Trophoblast cell (in vitro differentiated cells and primary cell): ENCODE results near the gene BCL2L13.
"Not testable (repeated sequence)": the region's sequence is repeated elsewhere in the genome, so short reads cannot be mapped to it uniquely, and the experiment has no call there.

ENCODE experiments used
- DNase-seq, 2 donors: peaks; one replicate each; pipeline ENCODE4 v3.0.0-alpha.2; 2016
- H2AFZ ChIP-seq: 2 replicates; pipeline ENCODE4 v1.6.1; 2013; ENCODE audit warnings: low read length, moderate library complexity, mild to moderate bottlenecking; ENCODE audit not compliant: insufficient read depth, poor library complexity
- H2AK5ac ChIP-seq: 2 replicates; pipeline ENCODE4 v1.6.1; 2013; ENCODE audit warnings: mild to moderate bottlenecking, low read length
- H2BK120ac ChIP-seq: 2 replicates; pipeline ENCODE4 v1.6.1; 2013; ENCODE audit warnings: low read length, mild to moderate bottlenecking, moderate library complexity; ENCODE audit not compliant: insufficient read depth, poor library complexity
- H2BK12ac ChIP-seq: 2 replicates; pipeline ENCODE4 v1.6.1; 2013; ENCODE audit warnings: mild to moderate bottlenecking, low read length, moderate library complexity
- H2BK5ac ChIP-seq: 2 replicates; pipeline ENCODE4 v1.6.1; 2013; ENCODE audit warnings: low read length, low read depth, moderate library complexity, mild to moderate bottlenecking; ENCODE audit not compliant: poor library complexity
- H3K14ac ChIP-seq: 2 replicates; pipeline ENCODE4 v1.6.1; 2013; ENCODE audit warnings: mild to moderate bottlenecking, low read length
- H3K18ac ChIP-seq: 2 replicates; pipeline ENCODE4 v1.6.1; 2013; ENCODE audit warnings: mild to moderate bottlenecking, low read length
- H3K23ac ChIP-seq: 2 replicates; pipeline ENCODE4 v1.6.1; 2013; ENCODE audit warnings: low read length
- H3K27ac ChIP-seq: 2 replicates; pipeline ENCODE4 v1.5.1; 2013; ENCODE audit warnings: low read depth, mild to moderate bottlenecking, inconsistent platforms, low read length, moderate library complexity
- H3K27me3 ChIP-seq: 2 replicates; pipeline ENCODE4 v1.6.1; 2013; ENCODE audit warnings: inconsistent platforms, mild to moderate bottlenecking, low read length, moderate library complexity; ENCODE audit not compliant: insufficient read depth
- H3K36me3 ChIP-seq, 2 experiments: 1 replicate in 1 of 2; 2 replicates in 1 of 2; pipeline ENCODE4 v1.6.1; 2013; ENCODE audit warnings: low read length in 2 of 2, mild to moderate bottlenecking in 2 of 2, moderate library complexity in 1 of 2; ENCODE audit not compliant: insufficient read depth in 2 of 2, control insufficient read depth in 1 of 2
- H3K4ac ChIP-seq: 2 replicates; pipeline ENCODE4 v1.6.1; 2013; ENCODE audit warnings: low read depth, mild to moderate bottlenecking, low read length, moderate library complexity
- H3K4me1 ChIP-seq, 2 experiments: 1 replicate in 1 of 2; 2 replicates in 1 of 2; pipeline ENCODE4 v1.6.1; 2013; ENCODE audit warnings: low read length in 2 of 2, mild to moderate bottlenecking in 2 of 2, moderate library complexity in 1 of 2; ENCODE audit not compliant: insufficient read depth in 2 of 2, control insufficient read depth in 1 of 2
- H3K4me2 ChIP-seq: 2 replicates; pipeline ENCODE4 v1.6.1; 2013; ENCODE audit warnings: inconsistent platforms, mild to moderate bottlenecking, low read length, moderate library complexity
- H3K4me3 ChIP-seq: 2 replicates; pipeline ENCODE4 v1.5.1; 2013; ENCODE audit warnings: mild to moderate bottlenecking, low read depth, low read length, inconsistent platforms
- H3K79me1 ChIP-seq: one replicate; pipeline ENCODE4 v1.6.1; 2013; ENCODE audit warnings: low read length
- H3K79me2 ChIP-seq: 2 replicates; pipeline ENCODE4 v1.6.1; 2013; ENCODE audit warnings: low read length, mild to moderate bottlenecking; ENCODE audit not compliant: control insufficient read depth, insufficient read depth, poor library complexity
- H3K9ac ChIP-seq: 2 replicates; pipeline ENCODE4 v1.6.1; 2013; ENCODE audit warnings: mild to moderate bottlenecking, low read length
- H3K9me3 ChIP-seq: 2 replicates; pipeline ENCODE4 v1.6.1; 2013; ENCODE audit warnings: low read depth, mild to moderate bottlenecking, control low read depth, inconsistent platforms, low read length; ENCODE audit not compliant: insufficient read depth
- H4K12ac ChIP-seq: 2 replicates; pipeline ENCODE4 v1.6.1; 2013; ENCODE audit warnings: low read depth, mild to moderate bottlenecking, low read length, moderate library complexity
- H4K8ac ChIP-seq: 2 replicates; pipeline ENCODE4 v1.6.1; 2013; ENCODE audit warnings: low read depth, mild to moderate bottlenecking, low read length, moderate library complexity
- H4K91ac ChIP-seq: one replicate; pipeline ENCODE4 v1.6.1; 2013; ENCODE audit warnings: low read depth, mild to moderate bottlenecking, low read length, moderate library complexity
- WGBS: extraction: QIAGEN DNeasy Blood & Tissue Kit; methylation state at CpG from one replicate; pipeline ENCODE4 v1.1.7; 2013; ENCODE audit warnings: missing lambda C conversion rate; ENCODE audit not compliant: insufficient read length, insufficient coverage; ENCODE audit errors: extremely low coverage; 5-methylcytosine and 5-hydroxymethylcytosine counted together

The BCL2L13 gene

DNA sequence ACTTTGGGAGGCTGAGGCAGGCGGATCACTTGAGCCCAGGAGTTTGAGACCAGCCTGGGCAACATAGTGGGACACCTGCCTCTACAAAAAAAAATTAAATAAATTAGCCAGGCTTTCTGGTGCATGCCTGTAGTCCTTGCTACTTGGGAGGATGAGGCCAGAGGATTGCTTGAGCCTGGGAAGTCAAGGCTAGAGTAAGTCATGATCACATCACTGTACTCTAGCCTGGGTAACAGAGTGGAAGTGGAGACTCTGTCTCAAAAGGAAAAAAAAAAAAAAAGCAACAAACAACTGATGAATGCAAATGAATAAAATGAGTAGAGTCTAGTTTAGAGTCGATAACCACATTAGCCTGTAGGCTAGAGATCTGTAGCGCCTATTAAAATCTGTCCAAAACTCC, 3.9 kb upstream of the BCL2L13 start:
- Histone ChIP-seq H3K9ac (no peak overlapping the region), H3K27me3 (no peaks in the 10 kb centered on the region), H3K14ac (peak overlapping the region; percentile 81), H3K4me2 (no peak overlapping the region), H3K79me1 (peaks cover 24% of the 10 kb centered on the region), H2BK12ac (peak overlapping the region; percentile 98), H2BK120ac (peak overlapping the region; percentile 100), H3K23ac (no peak overlapping the region), H4K12ac (no peak overlapping the region), H3K18ac (no peak overlapping the region), H3K36me3 (no peaks in the 10 kb centered on the region), H4K91ac (peak overlapping the region; percentile 91), H3K4ac (no peak overlapping the region), H4K8ac (no peak overlapping the region), H3K4me3 (no peak overlapping the region), H2AFZ (no peak overlapping the region), H2AK5ac (no peak overlapping the region), H2BK5ac (no peak overlapping the region), H3K79me2 (peaks cover 12% of the 10 kb centered on the region), H3K27ac (no peak overlapping the region), H3K4me1 (peaks cover 8 to 14% of the 10 kb centered on the region in 2 experiments), H3K9me3 (no peaks in the 10 kb centered on the region)
- no peak for DNase-seq
- WGBS, result no CpG with 5 or more reads among the region's 3 CpGs

GRCh38 chr22:17636850-17637249, 1.7 kb upstream of the BCL2L13 start:
- not testable (repeated sequence) for H2BK120ac ChIP-seq, H2AFZ ChIP-seq, H3K9me3 ChIP-seq, H3K23ac ChIP-seq, H3K27ac ChIP-seq, H4K12ac ChIP-seq, H3K14ac ChIP-seq, H3K4me3 ChIP-seq, H3K27me3 ChIP-seq, H3K4ac ChIP-seq, H3K4me2 ChIP-seq, H4K8ac ChIP-seq, H4K91ac ChIP-seq, H3K18ac ChIP-seq, DNase-seq, H2AK5ac ChIP-seq, H3K9ac ChIP-seq, H3K36me3 ChIP-seq, H2BK5ac ChIP-seq, H2BK12ac ChIP-seq
- no CpG with 5 or more reads among the region's 10 CpGs for WGBS
- Histone ChIP-seq H3K79me1 (peaks cover 23% of the 10 kb centered on the region), H3K79me2 (peaks cover 12% of the 10 kb centered on the region), H3K4me1 (peaks cover 8 to 15% of the 10 kb centered on the region in 2 experiments)

DNA sequence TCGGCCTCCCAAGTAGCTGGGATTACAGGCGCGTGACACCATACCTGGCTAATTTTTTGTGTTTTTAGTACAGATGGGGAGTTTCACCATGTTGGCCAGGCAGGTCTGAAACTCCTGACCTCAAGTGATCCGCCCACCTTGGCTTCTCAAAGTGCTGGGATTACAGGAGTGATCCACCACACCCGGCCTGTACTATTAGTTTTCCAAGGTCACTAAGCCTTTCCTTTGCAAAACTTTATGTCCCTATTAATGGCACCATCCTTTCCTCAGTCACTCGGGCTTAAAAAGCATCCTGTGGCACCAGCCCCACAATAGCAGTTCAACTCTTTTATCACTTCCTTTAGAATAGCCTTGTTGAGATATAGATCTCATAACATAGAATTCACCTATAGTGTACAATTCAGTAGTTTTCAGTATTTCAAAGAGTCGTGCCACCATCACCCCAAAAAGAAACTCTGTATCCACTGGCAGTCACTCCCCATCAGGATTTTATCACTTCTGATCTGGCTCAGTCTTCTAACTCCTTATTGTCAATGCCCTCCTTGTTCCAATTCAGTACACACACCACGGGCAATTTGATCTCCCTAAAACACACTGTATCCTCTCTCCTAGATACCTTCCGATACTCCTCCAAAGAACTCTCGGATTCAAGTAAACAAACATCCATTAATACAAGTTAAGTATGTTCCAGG, 921 bp upstream of the BCL2L13 start:
- H3K79me2 ChIP-seq, result peaks cover 12% of the 10 kb centered on the region
- peak overlapping the region; percentile 74 for H4K91ac ChIP-seq
- peaks cover 0 to 3% of the 10 kb centered on the region in 2 experiments for H3K36me3 ChIP-seq
- peak overlapping the region; percentile 1 for H2BK12ac ChIP-seq
- no peaks in the 10 kb centered on the region for H3K9me3 ChIP-seq
- no peaks in the 10 kb centered on the region for H3K27me3 ChIP-seq
- no peak overlapping the region for H3K23ac ChIP-seq
- H4K8ac ChIP-seq, result peak overlapping the region; percentile 75
- H2BK120ac ChIP-seq, result no peak overlapping the region
- peak overlapping the region; percentile 56 for H3K18ac ChIP-seq
- no peak overlapping the region for H3K4ac ChIP-seq
- H3K27ac ChIP-seq, result peak overlapping the region; percentile 95
- H3K4me3 ChIP-seq, result no peak overlapping the region
- H4K12ac ChIP-seq, result peak overlapping the region; percentile 36
- no peak overlapping the region for H2AFZ ChIP-seq
- no peak overlapping the region for H2AK5ac ChIP-seq
- H3K9ac ChIP-seq, result peak overlapping the region; percentile 93
- DNase-seq, result no peak
- H3K4me2 ChIP-seq, result peak overlapping the region; percentile 75
- H3K79me1 ChIP-seq, result peaks cover 23% of the 10 kb centered on the region
- H2BK5ac ChIP-seq, result peak overlapping the region; percentile 43
- H3K14ac ChIP-seq, result peak overlapping the region; percentile 53
- H3K4me1 ChIP-seq, result peaks cover 8 to 15% of the 10 kb centered on the region in 2 experiments
- no CpG with 5 or more reads among the region's 10 CpGs for WGBS

- Histone ChIP-seq H4K8ac (peak overlapping the region; percentile 75), H3K18ac (peak overlapping the region; percentile 11), H3K4me2 (peak overlapping the region; percentile 75), H3K27me3 (no peaks in the 10 kb centered on the region), H3K36me3 (peaks cover 0 to 3% of the 10 kb centered on the region in 2 experiments), H2BK5ac (peak overlapping the region; percentile 43), H3K9me3 (no peaks in the 10 kb centered on the region), H3K79me1 (peaks cover 23% of the 10 kb centered on the region), H2AFZ (peak overlapping the region; percentile 68), H3K4me1 (peaks cover 8 to 15% of the 10 kb centered on the region in 2 experiments), H3K79me2 (peaks cover 12% of the 10 kb centered on the region), H4K91ac (peak overlapping the region; percentile 74), H3K4ac (peak overlapping the region; percentile 50), H3K14ac (peak overlapping the region; percentile 38), H4K12ac (peak overlapping the region; percentile 12), H3K27ac (peak overlapping the region; percentile 95), H3K23ac (no peak overlapping the region), H2BK12ac (no peak overlapping the region), H2BK120ac (peak overlapping the region; percentile 48), H3K9ac (peak overlapping the region; percentile 93), H2AK5ac (peak overlapping the region; percentile 85), H3K4me3 (peak overlapping the region; percentile 91)
- no CpG with 5 or more reads among the region's 10 CpGs for whole genome bisulfite sequencing
- DNase-seq, result no peak
Measured at GRCh38 chr22:17638182-17638431, 450 bp upstream of the BCL2L13 start.
